ELF-1 (cell line): Measurements from ENCODE around the gene DPP6.
"Not testable (repeated sequence)": the region's sequence is repeated elsewhere in the genome, so short reads cannot be mapped to it uniquely, and the experiment has no call there.

Experiments
- DNase-seq: peaks from one replicate; pipeline ENCODE4 v3.0.0-alpha.2; 2016; ENCODE audit warnings: low read depth, low spot score

Gene DPP6

DNA sequence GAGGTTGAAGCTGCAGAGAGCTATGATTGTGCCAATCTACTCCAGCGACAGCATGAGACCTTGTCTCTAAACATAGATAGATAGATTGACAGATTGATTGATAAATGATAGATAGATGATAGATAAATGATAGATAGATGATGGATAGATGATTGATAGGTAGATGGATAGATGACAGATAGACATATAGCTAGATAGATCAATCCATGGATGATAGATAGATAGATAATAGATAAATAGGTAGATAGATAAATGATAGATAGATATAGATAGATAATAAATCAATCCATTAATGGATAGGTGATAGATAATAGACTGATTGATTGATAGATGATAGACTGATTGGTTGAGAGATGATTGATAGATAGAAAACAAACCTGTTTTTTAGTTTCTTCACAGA, 601.1 kb downstream of the DPP6 start:
- no peak for DNase-seq

DNA sequence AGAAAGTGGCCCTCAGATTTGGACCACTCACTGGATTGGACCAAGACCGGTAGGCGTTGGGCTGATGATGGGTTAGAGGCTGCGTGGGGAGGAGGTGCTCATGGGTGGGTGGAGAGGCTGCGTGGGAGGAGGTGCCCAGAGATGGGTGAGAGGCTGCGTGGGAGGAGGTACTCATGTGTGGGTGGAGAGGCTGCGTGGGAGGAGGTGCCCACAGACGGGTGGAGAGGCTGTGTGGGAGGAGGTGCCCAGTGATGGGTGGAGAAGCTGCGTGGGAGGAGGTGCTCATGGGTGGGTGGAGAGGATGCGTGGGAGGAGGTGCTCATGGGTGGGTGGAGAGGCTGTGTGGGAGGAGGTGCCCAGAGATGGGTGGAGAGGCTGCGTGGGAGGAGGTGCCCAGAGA, 604.4 kb downstream of the DPP6 start:
- no peak for DNase-seq

DNA sequence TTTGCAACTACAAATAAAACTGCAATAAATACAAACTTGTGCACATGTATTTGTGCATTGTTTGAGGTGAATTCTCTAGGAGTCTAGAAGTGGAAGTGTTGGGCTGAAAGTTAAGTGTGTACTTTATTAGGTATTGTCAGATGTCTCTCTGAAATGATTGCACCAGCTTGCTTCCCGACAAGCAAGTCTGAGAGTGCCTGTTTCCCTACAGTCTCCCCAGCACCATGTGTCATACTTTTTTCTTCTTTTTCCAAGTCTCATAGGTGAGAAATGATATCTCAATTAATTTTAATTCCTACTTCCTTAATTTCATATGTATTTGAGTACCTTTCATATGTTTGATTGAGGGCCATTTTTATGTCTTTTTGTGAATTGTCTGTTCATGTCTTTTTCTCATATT, 614.6 kb downstream of the DPP6 start:
- DNase-seq = no peak

DNA sequence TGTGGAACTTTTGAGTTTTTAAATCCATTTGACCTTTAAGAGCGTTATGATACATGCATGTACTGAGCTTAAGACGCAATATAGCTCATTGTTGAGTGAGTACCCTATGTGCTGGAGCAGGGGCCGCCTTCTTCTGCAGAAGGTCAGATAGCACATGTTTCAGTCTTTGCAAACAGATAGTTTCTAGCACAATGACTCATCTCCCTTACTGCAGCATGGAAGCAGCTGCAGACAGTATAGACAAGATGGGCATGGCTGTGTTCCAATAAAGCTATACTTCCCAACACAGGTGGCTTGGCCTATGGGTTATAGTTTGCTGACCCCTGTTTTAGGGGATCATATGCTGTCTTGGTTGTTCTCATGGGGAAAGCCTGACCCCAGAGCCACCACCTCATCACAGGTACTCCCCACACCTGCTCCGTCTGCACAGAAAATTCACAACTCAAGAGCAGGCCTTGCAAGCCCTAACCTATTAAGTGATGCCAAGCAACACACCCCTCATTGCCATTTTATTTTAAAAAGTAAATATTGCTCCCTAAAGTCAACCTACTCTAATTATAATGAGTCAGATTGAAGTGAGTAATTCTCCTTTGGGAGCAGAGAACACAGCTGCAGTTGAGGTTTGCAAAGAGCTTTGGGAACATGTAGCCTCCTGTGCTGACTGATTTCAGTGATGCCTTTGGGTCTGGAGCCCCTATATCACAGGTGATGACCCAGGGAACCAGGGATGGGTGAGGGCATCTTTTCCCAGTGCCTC, 620.6 kb downstream of the DPP6 start:
- no peak for DNase-seq

DNA sequence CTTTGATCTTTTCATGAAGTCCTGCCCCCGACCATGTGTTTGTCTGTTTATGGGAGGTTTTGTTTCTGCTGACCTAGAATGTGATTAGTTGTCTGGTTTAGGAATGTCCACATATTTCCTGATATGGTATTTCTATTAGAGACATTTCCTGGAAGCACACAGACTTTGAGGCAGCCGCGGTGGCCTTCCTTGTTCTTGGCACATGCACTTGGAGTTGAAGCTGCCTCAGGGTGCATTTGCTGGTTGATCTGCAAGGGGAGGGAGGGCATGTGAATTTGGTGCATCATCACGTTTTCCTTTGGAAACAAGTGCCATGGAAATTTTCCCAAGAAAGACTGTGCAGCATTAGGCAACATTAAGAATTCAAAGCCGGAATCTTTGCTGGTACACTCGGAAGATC, 622.0 kb downstream of the DPP6 start:
- DNase-seq = no peak

DNA sequence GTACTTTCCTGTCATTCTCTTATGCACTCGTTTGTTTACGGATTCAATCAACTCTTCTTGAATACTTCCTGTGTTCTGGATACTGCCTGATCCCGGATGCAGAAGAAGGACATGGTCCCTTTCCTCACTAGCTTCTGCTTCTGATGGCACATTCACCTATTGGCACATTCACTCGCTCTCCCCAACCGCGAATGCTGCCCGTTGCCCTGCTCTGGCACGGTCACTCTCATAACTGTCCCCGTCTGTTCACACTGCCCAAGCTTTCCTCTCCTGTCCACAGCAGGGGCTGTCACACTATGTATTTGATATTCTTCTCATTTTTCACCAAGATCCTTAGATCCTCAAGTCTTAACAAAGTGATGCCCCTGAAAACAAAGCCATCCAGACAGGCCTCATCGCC, 623.4 kb downstream of the DPP6 start:
- no peak for DNase-seq

DNA sequence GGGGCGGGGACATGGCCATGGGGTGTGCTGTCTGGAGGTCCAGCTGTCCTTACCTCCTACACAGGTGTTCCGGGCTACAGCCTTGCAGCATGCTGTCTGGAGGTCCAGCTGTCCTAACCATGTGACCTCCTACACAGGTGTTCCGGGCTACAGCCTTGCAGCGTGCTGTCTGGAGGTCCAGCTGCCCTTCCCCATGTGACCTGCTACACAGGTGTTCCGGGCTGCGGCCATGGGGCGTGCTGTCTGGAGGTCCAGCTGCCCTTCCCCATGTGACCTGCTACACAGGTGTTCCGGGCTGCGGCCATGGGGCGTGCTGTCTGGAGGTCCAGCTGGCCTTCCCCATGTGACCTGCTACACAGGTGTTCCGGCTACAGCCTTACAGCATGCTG, 623.8 kb downstream of the DPP6 start:
- DNase-seq = not testable (repeated sequence)

DNA sequence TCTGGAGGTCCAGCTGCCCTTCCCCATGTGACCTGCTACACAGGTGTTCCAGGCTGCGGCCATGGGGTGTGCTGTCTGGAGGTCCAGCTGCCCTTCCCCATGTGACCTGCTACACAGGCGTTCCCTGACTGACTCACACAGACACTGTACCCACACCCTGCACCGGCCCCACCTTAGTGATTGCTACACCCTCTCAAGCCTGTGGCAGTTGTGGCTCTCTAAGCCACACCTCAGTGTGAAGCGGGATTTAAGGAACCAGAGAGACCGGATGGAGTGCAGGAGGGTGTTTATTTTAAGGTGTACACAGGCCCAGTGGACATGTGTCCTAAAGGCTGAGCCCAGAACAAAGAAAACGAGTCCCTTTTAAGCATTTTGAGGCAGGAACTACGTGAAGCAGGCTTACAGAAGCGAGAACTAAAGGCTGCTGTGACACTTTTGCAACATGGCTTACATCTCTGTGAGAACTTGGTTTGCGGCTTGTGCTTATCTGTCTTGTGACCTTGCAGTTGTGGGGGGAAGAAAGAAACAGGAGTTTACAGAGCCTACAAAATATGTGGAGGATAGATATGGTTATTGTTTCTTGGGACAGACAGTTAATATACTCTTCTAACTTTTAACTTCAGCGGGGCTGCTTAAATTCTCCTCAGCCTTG, 624.4 kb downstream of the DPP6 start:
- no peak for DNase-seq

DNA sequence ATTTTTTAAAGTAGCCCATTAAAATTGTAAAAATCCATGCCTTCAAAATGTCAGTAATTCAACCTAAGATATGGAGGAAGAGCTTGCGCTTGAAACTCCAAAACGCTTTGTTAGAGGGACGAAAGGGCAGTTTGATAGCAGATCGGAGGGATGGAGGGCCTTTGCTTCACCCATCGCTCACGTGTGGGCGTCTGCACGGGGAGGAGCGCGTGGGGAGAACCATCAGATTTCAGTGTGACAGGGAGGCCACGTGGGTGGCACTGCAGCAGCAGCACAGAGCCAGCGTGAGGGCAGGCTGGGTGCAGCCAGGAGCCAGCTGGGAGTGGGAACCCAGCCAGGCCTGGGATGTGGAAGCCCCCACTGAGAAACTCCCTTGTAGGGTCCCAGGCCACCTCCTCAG, 625.3 kb downstream of the DPP6 start:
- DNase-seq = no peak

DNA sequence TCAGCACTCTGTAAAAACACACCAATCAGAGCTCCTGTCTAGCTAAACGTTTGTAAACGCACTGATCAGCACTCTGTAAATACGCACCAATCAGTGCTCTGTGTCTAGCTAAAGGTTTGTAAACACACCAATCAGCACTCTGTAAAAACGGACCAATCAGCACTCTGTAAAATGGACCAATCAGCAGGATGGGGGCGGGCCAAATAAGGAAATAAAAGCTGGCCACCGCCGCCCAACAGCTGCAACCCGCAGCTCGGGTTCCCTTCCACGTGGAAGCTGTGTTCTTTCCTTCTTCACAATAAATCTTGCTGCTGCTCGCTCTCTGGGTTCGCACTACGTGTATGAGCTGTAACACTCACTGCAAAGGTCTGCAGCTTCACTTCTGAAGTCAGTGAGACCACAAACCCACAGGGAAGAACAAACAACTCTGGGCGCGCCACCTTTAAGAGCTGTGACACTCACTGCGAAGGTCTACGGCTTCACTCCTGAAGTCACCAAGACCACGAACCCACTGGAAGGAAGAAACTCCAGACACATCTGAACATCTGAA, 625.9 kb downstream of the DPP6 start:
- DNase-seq = not testable (repeated sequence)

DNA sequence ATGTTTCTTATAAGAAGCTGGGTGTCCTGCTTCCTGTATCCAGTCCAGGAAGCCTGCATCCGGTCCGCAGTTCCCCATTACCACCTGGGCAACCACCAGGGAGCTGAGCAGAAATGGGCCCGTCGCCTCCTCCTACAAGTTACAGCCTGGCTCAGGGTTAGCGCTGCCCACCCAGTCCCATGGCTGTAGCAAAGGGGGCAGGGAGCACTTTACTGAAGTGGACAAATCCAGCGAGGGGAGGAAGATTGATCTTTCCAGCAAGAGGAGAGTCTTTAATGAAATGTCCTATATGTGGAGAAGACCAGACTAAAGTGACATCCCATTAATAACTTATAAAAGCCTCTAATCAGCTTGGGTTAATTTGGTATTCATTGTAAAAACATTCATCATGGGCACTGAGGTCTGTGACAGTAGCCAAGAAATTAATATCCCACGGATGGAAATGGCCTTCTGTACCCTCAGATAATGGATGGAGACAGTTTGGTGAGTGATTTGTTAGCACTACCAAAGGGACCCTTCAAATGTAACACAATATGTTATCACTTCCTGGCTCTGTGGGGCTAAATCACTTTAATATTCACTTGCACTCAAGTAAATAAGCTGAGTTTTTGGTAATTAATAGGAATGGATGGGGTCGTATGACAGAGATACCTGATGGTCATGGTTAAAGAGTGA, 627.3 kb downstream of the DPP6 start:
- no peak for DNase-seq

DNA sequence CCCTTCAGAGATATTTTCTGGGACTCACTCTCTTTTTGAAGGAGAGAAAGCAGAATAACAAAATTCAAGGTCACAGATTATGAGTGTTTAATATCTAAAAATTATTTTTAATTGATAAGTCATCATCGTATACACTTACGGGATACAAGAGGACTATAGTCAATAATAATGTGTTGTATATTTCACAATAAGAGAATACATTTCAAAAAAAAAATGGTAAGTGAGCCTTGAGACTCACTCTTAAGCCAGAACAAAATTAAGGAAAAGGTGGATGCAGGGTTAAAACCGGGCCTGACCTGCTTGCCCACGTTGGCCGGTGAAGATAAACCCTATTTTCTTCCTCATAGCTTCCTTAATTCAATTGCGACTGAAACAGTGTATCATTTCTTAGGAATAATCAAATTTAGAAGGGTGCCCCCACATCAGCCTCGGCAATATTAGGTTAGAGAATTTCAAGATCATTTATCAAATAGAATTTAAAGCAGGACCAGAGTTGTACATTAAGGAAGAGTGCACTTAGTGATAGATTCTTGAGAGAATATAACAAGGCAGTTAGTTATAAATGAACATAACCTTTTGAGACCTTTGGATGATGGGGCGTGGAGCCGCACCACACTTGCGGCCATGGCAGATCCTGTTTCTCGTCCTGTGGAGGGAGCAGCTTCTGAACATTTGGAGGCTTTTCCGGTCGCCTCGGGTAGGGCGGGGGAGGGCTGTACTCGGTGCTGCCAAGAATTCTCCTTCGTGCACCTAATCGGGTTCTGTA, 628.9 kb downstream of the DPP6 start:
- DNase-seq = no peak

DNA sequence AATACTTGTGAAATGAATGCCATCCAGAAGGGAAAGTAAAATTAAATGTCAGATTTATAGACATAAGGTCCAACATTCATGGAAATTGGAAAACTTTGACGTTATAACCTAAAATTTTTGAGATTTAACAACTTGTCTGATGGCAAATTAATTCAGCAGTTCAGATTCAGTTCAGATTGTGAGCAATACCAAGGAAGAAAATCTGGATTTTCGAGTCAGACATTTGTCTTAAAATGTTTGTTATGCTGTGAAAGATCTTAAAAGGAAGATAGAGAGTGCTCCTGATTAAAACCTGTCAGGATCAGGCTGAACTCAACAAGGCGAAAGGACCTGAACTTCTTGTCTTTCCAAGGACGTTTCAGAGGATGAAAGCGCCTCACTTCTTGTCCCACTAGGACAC, 629.8 kb downstream of the DPP6 start:
- no peak for DNase-seq

DNA sequence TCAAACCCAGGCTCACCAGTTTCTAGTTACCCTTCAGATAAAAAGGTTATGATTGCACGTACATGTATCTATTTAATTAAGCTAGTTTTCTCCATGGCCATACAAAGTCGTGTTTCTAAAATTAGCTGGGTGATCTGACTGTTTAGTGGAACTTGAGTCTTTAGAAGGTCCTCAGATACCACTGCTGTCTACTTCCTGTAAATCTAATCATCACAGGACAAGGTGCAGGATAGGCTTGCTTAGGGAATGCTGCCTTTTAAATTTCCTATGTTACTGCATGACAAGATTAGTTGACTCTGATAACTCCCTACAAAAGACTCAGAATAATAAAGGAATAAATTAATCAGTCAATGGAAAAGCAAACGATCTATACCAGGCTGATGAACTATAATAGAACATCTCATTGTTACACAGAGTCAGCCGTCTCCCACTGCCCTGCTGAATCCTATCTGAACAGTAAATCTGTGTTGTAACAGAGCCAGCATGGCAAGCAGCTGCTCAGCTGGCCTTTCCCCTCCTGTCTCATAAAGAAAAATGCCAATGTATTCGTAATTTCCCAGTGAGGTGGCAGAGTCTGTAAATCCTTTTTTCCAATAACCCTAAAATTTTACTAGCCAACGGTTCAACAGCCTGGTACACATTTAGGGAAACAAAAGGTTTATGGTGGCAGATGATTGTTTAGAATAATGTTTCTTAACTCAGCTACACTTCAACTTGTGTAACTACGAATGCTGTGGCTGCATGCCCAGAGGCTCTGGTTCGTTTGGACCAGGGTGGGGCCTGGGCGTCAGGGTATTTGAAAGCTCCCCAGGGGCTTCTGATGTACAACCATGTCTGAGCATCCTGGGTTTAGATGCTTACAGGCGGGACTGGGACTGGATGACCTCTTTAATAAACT, 632.7 kb downstream of the DPP6 start:
- no peak for DNase-seq

DNA sequence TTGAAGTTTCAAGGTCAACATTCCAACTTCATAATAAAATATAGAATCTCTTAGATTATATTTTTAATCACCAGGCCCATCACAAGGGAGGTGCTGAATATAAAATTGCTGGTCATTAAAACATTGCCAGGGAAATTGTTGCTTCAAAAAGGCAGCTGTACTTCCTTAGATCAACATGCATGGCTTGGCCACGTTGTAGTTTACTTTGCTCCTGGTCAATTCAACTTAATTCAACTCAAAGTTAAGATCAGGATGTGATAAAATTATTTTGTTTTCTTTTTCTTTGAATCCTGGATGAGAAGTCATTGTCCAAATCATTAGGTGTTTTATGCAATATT, 633.3 kb downstream of the DPP6 start:
- no peak for DNase-seq

DNA sequence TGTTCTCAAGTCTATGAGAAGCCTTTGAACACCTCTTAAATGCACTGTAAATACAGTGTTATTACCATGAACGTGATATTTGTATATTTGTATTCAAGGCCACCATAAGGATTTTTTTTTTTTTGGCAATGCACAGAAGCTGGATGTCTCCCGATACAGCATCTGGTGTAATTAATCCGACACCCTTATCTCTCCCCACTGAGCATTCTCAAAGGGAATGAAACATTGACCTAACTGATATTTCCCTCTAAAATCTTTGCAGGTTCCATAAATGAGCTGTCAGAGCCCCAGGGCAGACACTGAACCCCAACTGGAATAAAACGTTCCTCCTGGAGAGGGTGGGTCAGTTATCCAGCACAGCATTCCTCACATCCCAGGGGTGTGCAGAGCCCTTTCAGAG, 634.1 kb downstream of the DPP6 start:
- DNase-seq = no peak

DNA sequence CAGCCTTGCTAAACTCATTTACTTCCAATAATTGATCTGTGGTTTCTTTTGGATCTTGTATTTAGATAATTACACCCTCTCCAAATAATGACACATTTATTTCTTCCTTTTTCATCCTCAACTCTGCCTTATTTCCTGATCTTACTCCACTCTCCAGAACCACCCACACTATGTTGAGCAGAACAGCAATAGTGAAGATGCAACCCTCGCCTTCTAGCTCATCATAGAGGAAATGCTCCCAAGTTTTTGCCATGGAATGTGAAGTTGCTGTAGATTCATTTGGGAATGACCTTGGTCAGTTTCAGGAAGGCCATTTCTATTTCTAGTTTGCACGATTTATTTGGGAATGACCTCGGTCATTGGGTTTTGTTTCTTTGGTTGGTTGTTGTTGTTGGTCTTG, 636.8 kb downstream of the DPP6 start:
- no peak for DNase-seq

DNA sequence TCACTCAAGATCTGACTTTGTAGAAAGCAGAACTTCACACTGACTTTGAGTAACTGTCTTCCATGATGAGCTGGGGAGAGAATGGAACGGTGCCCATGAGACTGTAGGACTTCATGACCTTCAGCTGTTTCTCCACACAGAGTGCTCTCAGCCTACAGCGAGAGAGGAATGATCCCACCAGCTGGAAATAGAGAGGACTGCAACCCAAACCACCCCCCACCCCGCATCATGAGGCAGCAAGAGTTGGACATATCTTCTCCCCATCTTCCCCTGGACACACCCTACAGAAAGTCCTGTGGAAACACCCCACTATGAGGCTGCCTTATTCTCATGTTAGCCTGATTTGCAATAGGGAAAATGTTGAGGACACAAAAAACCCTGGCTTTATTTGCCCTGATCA, 638.2 kb downstream of the DPP6 start:
- no peak for DNase-seq

DNA sequence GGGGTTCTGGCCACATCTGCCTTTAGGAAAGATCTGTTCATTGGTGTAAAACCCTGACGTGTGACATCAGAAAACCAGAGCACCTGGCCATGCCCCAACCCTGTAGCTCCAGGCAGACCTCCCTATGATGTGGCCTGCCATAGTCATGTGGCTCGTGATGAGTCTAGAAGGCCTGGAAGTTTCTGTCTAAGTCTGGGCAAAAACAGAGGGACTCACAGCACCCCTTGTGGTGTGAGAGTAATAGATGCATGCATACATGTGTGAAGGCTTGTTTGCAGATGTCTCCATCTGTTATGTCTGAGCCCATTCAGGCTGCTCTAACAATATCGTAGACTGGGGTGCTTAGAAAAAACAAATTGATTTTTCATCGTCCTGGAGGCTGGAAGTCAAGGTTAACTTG, 641.5 kb downstream of the DPP6 start:
- no peak for DNase-seq

DNA sequence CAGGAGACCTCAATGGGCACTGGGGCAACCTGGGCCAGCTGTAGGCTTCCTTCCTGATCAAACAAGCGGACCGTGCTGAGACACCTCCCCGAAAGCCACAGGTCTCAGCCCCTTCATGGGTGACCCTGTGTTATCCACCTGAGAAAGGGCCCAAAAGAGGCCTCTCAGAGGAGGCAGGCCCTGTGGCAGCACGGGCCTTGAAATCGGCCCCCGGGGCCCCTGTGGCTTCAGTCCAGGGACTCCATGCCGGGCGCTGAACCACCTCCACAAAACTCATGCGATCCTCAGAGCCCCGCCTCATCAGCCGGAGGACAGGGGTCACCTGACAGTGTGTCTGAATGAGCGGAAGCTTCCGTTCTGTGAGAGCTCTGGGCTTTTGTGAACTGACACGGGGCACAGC, 643.6 kb downstream of the DPP6 start:
- DNase-seq = no peak

DNA sequence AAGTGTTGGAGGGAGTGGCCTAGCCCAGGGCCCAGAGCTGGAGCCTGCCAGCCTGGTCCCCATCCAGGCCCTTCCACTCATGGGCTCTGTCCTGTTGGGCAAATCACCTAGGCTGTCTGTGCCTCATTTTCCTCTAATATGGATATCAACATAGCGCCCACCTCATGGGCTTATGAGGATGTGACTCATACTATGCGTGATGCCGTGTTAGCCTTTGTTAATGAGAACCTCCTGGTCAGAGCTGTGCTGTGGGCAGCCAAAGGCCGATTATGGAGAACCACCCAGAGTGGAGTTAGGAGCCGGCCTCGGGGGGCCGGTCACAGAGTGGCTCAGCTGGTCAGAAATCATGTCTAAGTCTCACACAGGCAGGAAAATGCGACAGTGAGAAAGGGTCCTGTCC, 644.4 kb downstream of the DPP6 start:
- DNase-seq = no peak
